HepG2 (cell line): Measurements from ENCODE around the gene SLC25A23. TPM values are rescaled to one million over a fixed set of nuclear protein-coding genes. Genes with fewer than 3 reads are reported as not detected.

Experiments
- BRD4 ChIP-seq: sonication (generic); formaldehyde crosslinking; IDR thresholded peaks from 2 replicates; pipeline ENCODE4 v1.4.0; 2020; ENCODE audit warnings: missing genetic modification reagents
- CEBPG ChIP-seq: IDR thresholded peaks from 2 replicates; pipeline ENCODE4 v1.6.1; 2016
- FOXK2 ChIP-seq: fragments of 450-650 bp; IDR thresholded peaks from 2 replicates; pipeline ENCODE4 v1.6.1; 2016
- HES4 ChIP-seq: sonication (generic); formaldehyde crosslinking; IDR thresholded peaks from 2 replicates; pipeline ENCODE4 v1.9.0; 2021; ENCODE audit warnings: mild to moderate bottlenecking, missing genetic modification reagents, borderline replicate concordance
- JARID2 ChIP-seq: sonication (generic); formaldehyde crosslinking; IDR thresholded peaks from 2 replicates; pipeline ENCODE4 v1.8.1; 2023; ENCODE audit warnings: missing genetic modification reagents, inconsistent platforms; ENCODE audit not compliant: insufficient replicate concordance
- NCOA2 ChIP-seq: sonication (generic); formaldehyde crosslinking; IDR thresholded peaks from 2 replicates; pipeline ENCODE4 v1.8.0; 2022; ENCODE audit warnings: inconsistent platforms
- NCOA5 ChIP-seq: sonication (generic); formaldehyde crosslinking; IDR thresholded peaks from 2 replicates; pipeline ENCODE4 v1.4.0; 2020; ENCODE audit warnings: missing genetic modification reagents
- TIGD3 ChIP-seq: sonication (generic); formaldehyde crosslinking; IDR thresholded peaks from 2 replicates; pipeline ENCODE4 v1.5.1; 2020; ENCODE audit warnings: mild to moderate bottlenecking, missing genetic modification reagents, borderline replicate concordance
- ZBTB42 ChIP-seq: sonication (generic); formaldehyde crosslinking; IDR thresholded peaks from 2 replicates; pipeline ENCODE4 v1.5.0; 2020; ENCODE audit warnings: mild to moderate bottlenecking, missing genetic modification reagents
- ZMYM3 ChIP-seq: sonication (generic); formaldehyde crosslinking; IDR thresholded peaks from 2 replicates; pipeline ENCODE4 v1.5.1; 2020; ENCODE audit warnings: mild to moderate bottlenecking, missing genetic modification reagents
- ZNF205 ChIP-seq: IDR thresholded peaks from 2 replicates; pipeline ENCODE4 v1.6.1; 2018; ENCODE audit warnings: missing biosample characterization, missing genetic modification reagents
- ZNF276 ChIP-seq: sonication (generic); formaldehyde crosslinking; IDR thresholded peaks from 2 replicates; pipeline ENCODE4 v1.4.0; 2020; ENCODE audit warnings: mild to moderate bottlenecking, low read depth, missing genetic modification reagents
- ZNF318 ChIP-seq: sonication (generic); formaldehyde crosslinking; IDR thresholded peaks from 2 replicates; pipeline ENCODE4 v1.4.0; 2020; ENCODE audit warnings: mild to moderate bottlenecking, missing genetic modification reagents
- ZNF329 ChIP-seq: sonication (generic); formaldehyde crosslinking; IDR thresholded peaks from 2 replicates; pipeline ENCODE4 v1.9.0; 2021; ENCODE audit warnings: low read depth, mild to moderate bottlenecking, missing genetic modification reagents
- ZNF441 ChIP-seq: sonication (generic); formaldehyde crosslinking; IDR thresholded peaks from 2 replicates; pipeline ENCODE4 v1.7.0; 2021; ENCODE audit warnings: missing genetic modification reagents, borderline replicate concordance
- ZNF446 ChIP-seq: sonication (generic); formaldehyde crosslinking; IDR thresholded peaks from 2 replicates; pipeline ENCODE4 v1.5.0; 2020; ENCODE audit warnings: mild to moderate bottlenecking, missing genetic modification reagents
- ZNF577 ChIP-seq: sonication (generic); formaldehyde crosslinking; IDR thresholded peaks from 2 replicates; pipeline ENCODE4 v1.4.0; 2020; ENCODE audit warnings: mild to moderate bottlenecking, low read depth, missing genetic modification reagents, borderline replicate concordance
- ZNF672 ChIP-seq: sonication (generic); formaldehyde crosslinking; IDR thresholded peaks from 2 replicates; pipeline ENCODE4 v1.8.1; 2022; ENCODE audit warnings: missing genetic modification reagents
- ZNF678 ChIP-seq: sonication (generic); formaldehyde crosslinking; IDR thresholded peaks from 2 replicates; pipeline ENCODE4 v1.4.0; 2020; ENCODE audit warnings: mild to moderate bottlenecking, missing genetic modification reagents
- ZNF713 ChIP-seq: sonication (generic); formaldehyde crosslinking; IDR thresholded peaks from 2 replicates; pipeline ENCODE4 v1.4.0; 2020; ENCODE audit warnings: mild to moderate bottlenecking, missing genetic modification reagents
- polyA plus RNA-seq, 8 experiments: library from polyadenylated mRNA; depleted of rRNA in 3 of 8; stranded (reverse) in 7 of 8; unstranded in 1 of 8; fragments of >200 nt; fragmentation: Illumina TruSeq in 4 of 8; extraction: Trizol in 4 of 8; gene quantifications; 2 replicates each; pipeline versions ENCODE4 v1.2.1 to v1.2.3, GENCODE V29; 2011 to 2016; ENCODE audit warnings: low read depth in 4 of 8, missing spikeins in 1 of 8, mixed read lengths in 1 of 8; ENCODE audit not compliant: insufficient read depth in 1 of 8
- total RNA-seq, 5 experiments: library from RNA; depleted of rRNA; stranded (reverse); fragments of >200 nt; fragmentation: Illumina TruSeq; extraction: Trizol; gene quantifications; 2 replicates each; pipeline ENCODE4 v1.2.3, GENCODE V29; 2016; ENCODE audit warnings: low read depth in 1 of 5

The SLC25A23 gene
- total and polyA plus RNA-seq, 2 of the 13 experiments (the other 11 are each of a cell fraction or from before 2014, with no cell fraction given): 12.4 to 15.2 TPM

GRCh38 chr19:6464070-6464873 lies 4.7 kb upstream of the SLC25A23 start, which contains the start of gene CRB3 (continued):
- TF ChIP-seq ZNF276 (peak; percentile 78; the same call in 1 of the 2 replicates), HES4 (CRISPR knock-in tag) (no peak), NCOA2 (no peak), CEBPG (CRISPR knock-in tag) (no peak), ZNF678 (no peak), ZNF446 (CRISPR knock-in tag) (no peak), TIGD3 (CRISPR knock-in tag) (0 out of 2 replicates have a peak, but pooled peaks have one; percentile 58), ZNF577 (no peak), ZNF205 (CRISPR knock-in tag) (no peak), ZNF672 (no peak), JARID2 (CRISPR knock-in tag) (no peak), ZNF713 (CRISPR knock-in tag) (no peak), ZNF329 (CRISPR knock-in tag) (no peak), ZNF441 (CRISPR knock-in tag) (peak; percentile 25; the same call in 1 of the 2 replicates), ZBTB42 (peak; percentile 43; the same call in 1 of the 2 replicates), BRD4 (CRISPR knock-in tag) (no peak), FOXK2 (no peak), ZMYM3 (CRISPR knock-in tag) (no peak), NCOA5 (CRISPR knock-in tag) (no peak), ZNF318 (CRISPR knock-in tag) (no peak)
